ENCODE measurements around the gene PC. TPM values are rescaled to one million over a fixed set of nuclear protein-coding genes. Genes with fewer than 3 reads are reported as not detected.
"Not testable (repeated sequence)": the region's sequence is repeated elsewhere in the genome, so short reads cannot be mapped to it uniquely, and the experiment has no call there.

Gene PC
- total RNA-seq, 1 experiment from 2014 or later = 22.5 TPM

- Histone ChIP-seq H3K9me3 (no peaks in the 10 kb centered on the region), H3K4me1 (peaks cover 18% of the 10 kb centered on the region), H3K4me3 (ENCODE audit: low read depth, low read length) (no peak overlapping the region), H3K36me3 (ENCODE audit: control insufficient read depth, insufficient read depth, low read length) (no peaks in the 10 kb centered on the region), H3K27me3 (replicated peaks; ENCODE audit: control insufficient read depth, insufficient read depth, low read length) (no peaks in the 10 kb centered on the region)
- intact Hi-C loops (cut with micrococcal nuclease; ENCODE audit: unreplicated experiment) = no loop called here
- Mint-ChIP-seq H3K27ac (ENCODE audit: unreplicated experiment) (no peak overlapping the region), H3K9me3 (ENCODE audit: unreplicated experiment) (no peaks in the 10 kb centered on the region), H3K36me3 (ENCODE audit: insufficient read depth, unreplicated experiment) (peaks cover 8% of the 10 kb centered on the region), H3K4me1 (ENCODE audit: low read depth, unreplicated experiment) (peaks cover 20% of the 10 kb centered on the region), H3K4me3 (ENCODE audit: unreplicated experiment) (no peak overlapping the region), H3K27me3 (ENCODE audit: insufficient read depth, unreplicated experiment) (no peaks in the 10 kb centered on the region)
- DNase-seq = no peak
- TF ChIP-seq CTCF (IDR thresholded peaks at IDR 0.05; ENCODE audit: insufficient read depth in 1 of 2, low read depth in 1 of 2, low read length in 1 of 2, severe bottlenecking in 1 of 2, unreplicated experiment in 1 of 2) = no peak
- BruUV-seq (replicated peaks) = no TSS peak
- ChIA-PET POLR2A (no interaction called here), CTCF (interaction anchor here (1.4 kb wide), 1 partner anchor 13 kb away, joined by 5 read pairs; no protein-coding TSS in a partner anchor)
Measured at GRCh38 chr11:66962801-66963200, 4.6 kb upstream of the PC start.

GRCh38 chr11:66962247-66962646 lies 4.1 kb upstream of the PC start:
- Mint-ChIP-seq H3K36me3 (ENCODE audit: insufficient read depth, unreplicated experiment) (peaks cover 8% of the 10 kb centered on the region), H3K27ac (ENCODE audit: unreplicated experiment) (no peak overlapping the region), H3K4me3 (ENCODE audit: unreplicated experiment) (no peak overlapping the region), H3K4me1 (ENCODE audit: low read depth, unreplicated experiment) (peaks cover 20% of the 10 kb centered on the region), H3K9me3 (ENCODE audit: unreplicated experiment) (no peaks in the 10 kb centered on the region), H3K27me3 (ENCODE audit: insufficient read depth, unreplicated experiment) (no peaks in the 10 kb centered on the region)
- Histone ChIP-seq H3K27me3 (replicated peaks; ENCODE audit: control insufficient read depth, insufficient read depth, low read length) (no peaks in the 10 kb centered on the region), H3K4me3 (ENCODE audit: low read depth, low read length) (no peak overlapping the region), H3K4me1 (peaks cover 22% of the 10 kb centered on the region), H3K9me3 (no peaks in the 10 kb centered on the region), H3K36me3 (ENCODE audit: control insufficient read depth, insufficient read depth, low read length) (no peaks in the 10 kb centered on the region)
- no peak for DNase-seq
- intact Hi-C loops (cut with micrococcal nuclease; ENCODE audit: unreplicated experiment) = no loop called here
- no peak for TF ChIP-seq CTCF (IDR thresholded peaks at IDR 0.05; ENCODE audit: insufficient read depth in 1 of 2, low read depth in 1 of 2, low read length in 1 of 2, severe bottlenecking in 1 of 2, unreplicated experiment in 1 of 2)
- no TSS peak for BruUV-seq (replicated peaks)
- ChIA-PET POLR2A (no interaction called here), CTCF (interaction anchor here (1.4 kb wide), 1 partner anchor 14 kb away, joined by 5 read pairs; no protein-coding TSS in a partner anchor)

GRCh38 chr11:66961691-66962213 lies 3.6 kb upstream of the PC start:
- POLR2A ChIA-PET; H3K4me3 Mint-ChIP-seq (ENCODE audit: unreplicated experiment); H3K9me3 ChIP-seq; H3K36me3 Mint-ChIP-seq (ENCODE audit: insufficient read depth, unreplicated experiment); BruUV-seq (replicated peaks); DNase-seq; H3K27me3 Mint-ChIP-seq (ENCODE audit: insufficient read depth, unreplicated experiment); H3K36me3 ChIP-seq (ENCODE audit: control insufficient read depth, insufficient read depth, low read length); CTCF ChIA-PET; H3K27ac Mint-ChIP-seq (ENCODE audit: unreplicated experiment); H3K9me3 Mint-ChIP-seq (ENCODE audit: unreplicated experiment); H3K27me3 ChIP-seq (replicated peaks; ENCODE audit: control insufficient read depth, insufficient read depth, low read length); H3K4me3 ChIP-seq (ENCODE audit: low read depth, low read length); intact Hi-C loops (cut with micrococcal nuclease; ENCODE audit: unreplicated experiment): not testable (repeated sequence)
- H3K4me1 ChIP-seq = peaks cover 22% of the 10 kb centered on the region
- peaks cover 25% of the 10 kb centered on the region for H3K4me1 Mint-ChIP-seq (ENCODE audit: low read depth, unreplicated experiment)

Measured in Caco-2 (cell line).